ENCODE data around the gene GIT1.

GIT1 gene

DNA sequence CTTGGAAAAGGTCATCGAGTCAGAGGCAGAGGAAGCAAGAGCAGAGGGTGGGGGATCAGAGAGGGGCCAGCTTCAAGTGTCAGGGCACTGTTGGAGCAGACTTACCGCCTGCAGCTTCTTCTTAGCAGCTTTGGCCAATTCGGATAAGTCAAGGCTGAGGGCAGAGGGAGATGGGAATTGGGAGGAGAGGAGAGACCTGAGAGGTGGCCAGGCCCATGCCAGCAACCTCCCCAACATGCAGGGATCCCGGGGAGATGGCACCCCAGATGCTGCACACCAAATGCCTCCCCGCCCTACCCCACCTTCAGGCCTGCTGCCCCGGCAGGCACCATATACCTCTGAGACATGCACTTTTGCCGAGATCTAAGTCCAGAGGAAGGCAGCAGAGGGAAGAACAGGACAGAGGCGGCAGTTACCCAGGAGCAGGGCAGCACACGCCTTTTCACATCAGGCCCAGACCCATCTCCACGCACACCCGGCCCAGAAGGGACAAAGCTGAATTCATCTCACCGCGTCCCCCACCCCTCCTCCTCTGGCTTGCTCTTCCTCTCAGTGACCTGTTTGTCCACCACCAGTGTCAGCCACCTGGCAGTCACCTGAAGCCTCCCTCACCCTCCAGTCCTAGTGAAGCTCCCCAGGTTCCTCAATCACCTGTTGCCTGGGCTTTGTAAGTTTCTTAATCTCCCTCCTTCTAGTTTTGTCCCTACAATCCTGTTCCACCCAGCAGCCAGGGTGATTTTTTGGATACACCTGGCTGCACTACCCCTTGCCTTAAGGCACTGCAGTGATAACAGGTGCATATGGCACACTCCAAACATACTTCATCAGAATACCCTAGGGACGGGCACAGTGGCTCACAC, 10.6 kb downstream of the GIT1 start:
- no peak for DNase-seq

DNA sequence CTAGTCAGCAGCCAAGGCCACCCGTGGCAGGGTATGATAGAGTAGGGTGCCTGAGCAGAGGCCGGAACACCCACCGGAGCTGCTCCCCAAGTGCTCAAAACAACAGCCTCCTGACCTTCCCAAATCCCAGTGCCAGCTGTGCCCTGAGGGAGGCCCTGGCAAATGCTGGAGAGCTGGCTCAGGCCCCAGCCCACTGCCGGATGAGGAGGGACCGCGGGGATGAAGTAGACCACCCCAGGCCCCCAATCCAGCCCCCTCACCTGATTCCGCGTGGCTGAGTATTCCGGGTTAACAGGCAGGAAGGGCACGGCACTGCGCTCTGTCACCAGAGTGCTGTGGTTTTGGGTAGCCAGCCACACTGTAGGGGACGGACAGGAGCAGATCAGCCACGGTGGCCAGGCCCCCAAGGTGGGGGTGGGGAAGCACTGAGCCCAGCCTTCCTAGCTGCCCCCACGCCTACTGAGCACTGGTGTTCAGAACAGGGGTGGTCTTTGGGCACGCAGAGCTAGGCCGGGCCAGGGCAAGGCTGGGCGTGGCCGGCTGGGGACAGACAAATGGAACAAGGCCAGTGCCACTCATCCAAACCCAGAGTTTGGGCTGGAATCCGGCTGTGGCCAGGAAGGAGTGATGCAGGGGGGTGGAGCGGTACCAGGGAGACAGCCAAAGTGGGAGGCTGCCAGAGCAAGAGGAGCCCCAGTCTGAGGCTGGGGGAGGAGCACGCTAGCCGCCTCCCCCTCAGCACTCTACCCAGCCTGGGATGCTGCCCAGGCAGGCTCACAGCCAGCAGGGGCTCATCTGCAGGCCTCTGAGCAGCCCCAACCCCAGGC, 11.8 kb downstream of the GIT1 start:
- no peak for DNase-seq

DNA sequence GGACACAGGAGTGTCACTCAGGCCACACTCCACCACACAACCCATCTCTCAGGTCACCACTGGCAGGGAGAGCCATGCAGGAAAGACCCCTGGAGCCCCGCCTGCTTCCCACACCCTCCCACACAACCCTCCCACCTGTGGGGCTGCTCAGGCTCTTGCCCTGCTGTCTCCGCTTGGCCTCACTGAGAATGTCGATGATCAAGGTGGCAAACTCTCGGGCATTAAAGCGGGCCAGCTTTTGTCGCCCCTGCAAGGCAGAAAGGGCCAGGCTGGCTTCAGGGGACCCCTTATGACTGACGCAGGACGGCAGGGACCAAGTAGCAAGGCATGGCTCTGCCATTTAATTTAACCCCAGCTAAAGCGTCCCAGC, 12.5 kb downstream of the GIT1 start:
- no peak for DNase-seq

DNA sequence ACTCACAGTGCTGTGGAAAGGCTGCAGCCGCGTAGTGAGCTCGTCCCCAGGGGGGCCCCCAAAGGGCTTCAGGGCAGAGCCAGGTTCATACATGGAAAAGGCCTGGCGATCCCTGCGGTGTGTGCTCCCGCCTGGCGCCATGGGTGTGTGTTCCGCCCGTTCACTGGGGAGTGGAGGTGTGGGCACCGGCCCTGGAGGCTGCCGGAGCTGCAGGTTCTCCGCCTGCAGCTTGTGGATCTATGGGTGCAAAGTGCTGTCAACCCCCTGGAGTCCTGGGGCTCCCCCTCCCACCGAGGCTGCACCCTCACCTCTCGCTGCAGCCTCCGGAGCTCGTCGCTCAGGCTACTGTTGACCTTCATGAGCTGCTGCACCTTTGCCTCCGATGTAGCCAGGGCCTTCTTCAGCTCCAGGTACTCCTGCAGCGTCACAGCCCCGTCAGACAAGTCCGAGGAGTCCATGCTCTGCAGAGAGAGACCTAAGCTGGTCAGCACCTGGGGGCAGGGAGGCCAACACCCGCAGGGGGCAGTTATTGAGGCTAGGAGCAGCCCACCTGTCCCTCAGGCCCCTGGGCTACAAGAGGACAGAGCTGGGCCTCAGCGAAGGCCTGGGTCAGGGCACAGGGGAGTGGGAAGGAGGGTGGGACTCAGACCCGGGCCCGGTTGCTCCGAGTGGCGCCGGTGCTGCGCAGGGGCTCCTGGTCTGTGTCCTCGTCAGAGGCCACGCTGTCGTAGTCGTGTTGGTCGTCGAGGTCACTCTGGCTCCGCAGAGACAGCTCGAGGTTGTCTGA, 13.0 kb downstream of the GIT1 start:
- no peak for DNase-seq

DNA sequence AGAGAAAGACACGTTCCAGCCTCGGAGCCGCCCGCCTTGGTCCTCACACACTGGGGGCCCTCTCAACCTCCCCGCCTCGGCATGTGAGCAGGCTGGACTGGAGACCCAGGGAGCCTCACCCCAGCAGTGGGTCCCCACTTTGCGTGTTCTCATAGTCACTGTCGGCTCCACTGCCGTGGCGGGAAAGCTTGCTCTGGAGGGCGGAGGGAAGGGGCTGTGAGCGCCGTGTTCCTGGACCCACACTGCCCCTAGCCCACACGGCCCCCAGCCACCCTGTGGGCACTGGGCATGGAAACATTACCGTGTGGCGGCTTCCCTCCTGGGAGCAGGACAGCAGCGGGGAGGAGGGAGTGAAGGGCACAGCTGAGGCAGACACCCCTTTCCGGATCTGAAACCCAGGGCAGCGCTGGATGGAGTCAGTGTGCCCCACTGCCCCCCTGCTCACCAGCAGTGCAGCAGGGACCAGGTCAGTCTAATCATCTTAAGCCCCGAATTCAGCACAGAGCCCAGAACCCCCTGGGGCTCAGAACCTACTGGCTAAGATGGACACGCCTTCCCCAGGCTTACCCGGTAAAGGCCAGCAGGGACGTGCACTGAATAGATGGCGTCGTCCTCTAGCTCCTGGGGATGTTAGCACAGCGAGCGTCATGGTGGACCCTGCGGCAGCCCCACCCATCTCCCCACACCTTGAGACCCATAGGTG, 13.8 kb downstream of the GIT1 start:
- no peak for DNase-seq

DNA sequence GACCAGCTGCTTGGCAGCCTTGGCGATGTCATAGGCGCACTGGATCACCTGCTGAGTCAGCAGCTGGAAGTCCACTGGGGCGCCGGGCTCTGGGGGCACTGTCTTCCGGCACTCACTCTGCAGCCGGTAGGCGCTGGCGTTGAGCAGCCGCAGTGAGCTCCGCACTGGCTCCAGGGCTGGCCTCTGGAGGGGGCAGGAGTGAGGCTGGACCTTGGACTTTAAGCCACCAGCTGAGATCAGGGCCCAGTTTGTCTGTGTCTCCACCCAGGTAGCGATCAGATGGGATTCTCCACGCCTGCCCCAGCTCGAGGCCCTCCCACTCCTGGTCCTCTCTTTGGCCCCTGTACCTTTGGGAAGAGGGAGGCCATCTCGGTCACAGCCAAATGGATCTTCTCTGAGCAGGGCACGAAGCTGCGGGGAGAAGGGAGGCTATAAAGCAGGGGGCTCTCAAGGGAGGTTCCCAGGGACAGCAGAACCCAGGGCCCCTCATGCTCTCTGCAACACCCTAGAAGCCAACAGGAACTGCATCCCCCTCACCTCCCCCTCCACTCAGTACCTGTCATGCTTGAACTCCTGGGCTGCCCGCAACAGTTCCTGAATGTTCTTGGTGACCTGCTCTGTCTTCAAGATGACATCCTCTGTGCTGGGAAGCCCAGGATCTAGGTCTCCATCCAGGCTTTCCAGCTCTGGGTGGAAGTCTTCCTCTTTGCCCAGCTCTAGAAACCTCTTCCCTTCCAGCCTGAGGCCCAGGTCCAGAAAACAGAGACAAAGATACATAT, 14.5 kb downstream of the GIT1 start:
- DNase-seq: no peak

DNA sequence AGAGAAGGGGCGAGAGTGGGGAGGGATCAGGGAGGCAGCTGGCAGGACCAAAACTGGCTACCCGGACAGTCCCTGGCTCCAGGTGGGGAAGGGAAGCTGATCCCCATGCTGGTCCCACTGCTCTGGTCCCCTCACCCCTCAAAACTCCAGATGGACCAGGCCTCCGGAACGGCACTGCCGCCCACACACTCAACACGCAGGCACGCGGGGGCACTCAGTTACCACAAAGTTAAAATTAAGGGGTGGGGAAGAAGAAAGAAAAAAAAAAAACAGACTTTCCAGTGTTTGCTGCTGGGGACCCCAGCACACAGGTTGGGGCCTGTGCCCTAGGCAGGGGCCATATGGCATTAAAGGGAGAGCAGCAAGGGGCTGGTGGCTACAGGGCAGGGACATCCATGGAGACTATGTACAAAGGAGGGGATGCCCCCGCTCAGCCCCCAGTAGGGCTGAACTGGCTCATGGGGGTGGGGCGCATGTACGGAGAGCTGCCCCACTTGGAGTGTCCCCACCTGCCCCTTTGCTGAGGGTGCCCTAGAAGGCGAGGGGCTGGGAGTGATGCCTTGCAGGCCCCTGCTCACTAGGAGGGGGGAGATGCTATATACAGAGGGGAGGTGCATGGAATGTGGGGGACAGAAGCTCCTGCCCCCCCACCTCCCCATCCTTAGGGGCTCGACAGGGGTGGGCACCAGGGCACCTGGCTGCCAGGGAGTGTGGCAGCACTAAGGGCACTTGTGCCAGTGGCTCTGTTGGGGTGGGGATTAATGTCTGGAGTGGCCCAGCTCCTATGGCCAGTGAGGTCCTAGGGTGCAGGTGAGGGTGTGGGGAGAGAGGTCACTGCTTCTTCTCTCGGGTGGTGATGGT, 15.3 kb downstream of the GIT1 start:
- no peak for DNase-seq

DNA sequence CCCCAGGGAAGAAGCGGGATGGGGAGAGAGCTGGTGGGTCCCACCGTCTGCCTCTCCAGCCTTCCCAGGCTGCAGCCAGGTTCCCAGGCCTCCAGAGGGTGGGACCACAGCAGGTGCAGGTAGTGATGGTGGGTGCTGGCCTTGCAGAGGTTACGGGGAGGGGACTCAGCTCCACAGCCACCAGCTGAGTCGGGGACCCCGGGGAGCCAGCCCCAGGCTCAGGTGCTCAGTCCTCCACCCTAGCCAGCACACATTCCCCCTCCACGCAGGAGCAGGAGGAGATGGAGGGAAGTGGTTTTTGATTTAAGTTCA, 15.9 kb downstream of the GIT1 start:
- no peak for DNase-seq

DNA sequence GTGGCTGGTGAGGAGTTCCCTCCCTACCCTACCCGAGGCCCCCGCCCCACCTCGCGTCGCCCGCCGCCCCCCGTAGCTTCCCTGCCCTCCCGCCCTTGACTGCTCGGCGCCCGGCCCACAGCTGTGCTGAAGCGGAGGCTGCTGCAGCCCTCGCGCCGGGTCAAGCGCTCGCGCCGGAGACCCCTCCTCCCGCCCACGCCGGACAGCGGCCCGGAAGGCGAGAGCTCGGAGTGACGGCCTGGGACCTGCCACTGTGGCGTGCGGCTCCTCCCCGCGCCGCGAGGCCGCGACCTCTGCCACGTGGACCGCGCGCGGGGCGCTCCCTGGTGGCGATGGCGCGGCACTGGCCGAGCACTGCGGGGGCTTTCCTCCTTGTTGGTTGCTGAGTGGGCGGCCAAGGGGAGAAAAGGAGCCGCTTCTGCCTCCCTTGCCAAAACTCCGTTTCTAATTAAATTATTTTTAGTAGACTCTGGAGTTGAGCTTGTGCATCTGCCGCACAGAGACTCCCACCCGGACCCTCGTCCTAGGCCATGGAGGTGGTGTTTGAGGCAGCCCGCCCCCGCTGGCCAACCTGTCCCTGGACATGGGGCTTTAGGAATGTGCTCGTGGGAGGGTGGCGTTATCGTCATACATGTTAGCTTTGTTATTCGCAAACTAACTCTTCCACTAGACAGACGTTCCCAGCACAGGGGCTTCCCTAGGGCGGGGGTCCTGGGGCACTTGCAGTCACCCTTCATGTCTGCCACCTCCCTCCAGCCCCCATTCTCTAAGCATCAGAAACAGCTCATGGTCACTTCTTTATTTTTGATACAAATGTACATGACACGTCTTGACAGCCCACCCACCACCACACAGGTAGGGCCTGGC, 16.5 kb downstream of the GIT1 start:
- DNase-seq: peak in 2 of 6 experiments; percentile 11 to 14

DNA sequence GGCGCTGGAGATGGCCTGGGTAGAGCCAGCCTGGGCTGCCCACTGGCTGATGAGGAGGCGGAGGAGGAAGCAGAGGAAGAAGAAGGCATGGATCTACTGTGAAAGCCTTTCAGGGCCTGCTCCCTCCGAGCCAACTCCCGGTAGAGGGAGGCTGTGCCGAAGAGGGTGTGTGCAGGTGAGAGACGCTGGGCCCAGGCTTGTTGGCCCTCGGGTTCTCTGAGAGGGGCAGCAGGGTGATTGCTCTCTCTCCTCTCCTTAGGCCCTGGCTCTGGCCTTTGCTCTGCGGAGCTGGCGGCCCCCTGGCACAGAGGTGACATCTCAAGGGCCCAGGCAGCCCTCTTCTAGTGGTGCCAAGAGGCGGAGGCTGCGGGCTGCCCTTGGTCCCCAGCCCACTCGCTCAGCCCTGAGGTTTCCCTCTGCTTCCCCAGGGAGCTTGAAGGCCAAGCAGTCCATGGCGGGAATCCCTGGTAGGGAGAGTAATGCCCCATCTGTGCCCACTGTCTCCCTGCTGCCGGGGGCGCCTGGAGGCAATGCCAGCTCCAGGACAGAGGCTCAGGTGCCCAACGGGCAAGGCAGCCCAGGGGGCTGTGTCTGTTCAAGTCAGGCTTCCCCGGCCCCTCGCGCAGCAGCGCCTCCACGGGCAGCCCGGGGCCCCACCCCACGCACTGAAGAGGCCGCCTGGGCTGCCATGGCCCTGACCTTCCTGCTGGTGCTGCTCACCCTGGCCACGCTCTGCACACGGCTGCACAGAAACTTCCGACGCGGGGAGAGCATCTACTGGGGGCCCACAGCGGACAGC, 17.4 kb downstream of the GIT1 start:
- no peak for DNase-seq

DNA sequence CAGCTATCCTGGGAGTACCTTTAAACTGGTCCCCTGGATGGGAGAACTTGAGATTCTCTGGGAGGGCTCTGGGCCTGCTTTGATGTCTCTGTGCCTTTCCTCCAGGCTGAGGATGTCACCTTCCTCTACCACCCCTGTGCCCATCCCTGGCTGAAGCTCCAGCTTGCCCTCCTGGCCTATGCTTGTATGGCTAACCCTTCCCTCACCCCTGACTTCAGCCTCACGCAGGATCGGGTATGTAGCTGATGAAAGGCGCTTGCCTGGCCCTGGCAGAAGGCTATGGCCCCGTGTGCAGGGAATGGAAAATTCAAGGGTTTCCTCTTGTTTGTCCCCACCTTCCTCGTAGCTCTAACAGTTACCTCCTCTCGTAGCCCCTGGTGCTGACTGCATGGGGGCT, 18.0 kb downstream of the GIT1 start:
- DNase-seq: no peak

DNA sequence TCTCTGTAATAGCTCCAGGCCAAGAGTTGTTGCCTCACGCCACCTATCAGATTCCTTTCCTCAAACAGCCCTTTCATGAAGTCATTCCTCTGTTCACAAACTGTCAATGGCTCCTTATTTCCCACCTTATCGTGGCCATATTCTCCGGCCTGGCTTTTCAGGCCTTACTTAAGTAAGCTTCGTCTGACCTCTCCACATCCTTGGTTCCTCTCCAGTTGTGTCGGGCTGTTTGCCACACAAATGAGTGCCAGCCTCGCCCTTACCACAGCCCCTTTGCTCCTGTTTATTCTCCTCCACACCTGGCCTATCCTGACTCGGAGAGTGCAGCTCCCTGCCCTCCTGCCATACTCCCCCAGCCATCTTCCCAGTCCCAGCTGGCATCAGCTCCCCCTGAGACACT, 18.9 kb downstream of the GIT1 start:
- no peak for DNase-seq

DNA sequence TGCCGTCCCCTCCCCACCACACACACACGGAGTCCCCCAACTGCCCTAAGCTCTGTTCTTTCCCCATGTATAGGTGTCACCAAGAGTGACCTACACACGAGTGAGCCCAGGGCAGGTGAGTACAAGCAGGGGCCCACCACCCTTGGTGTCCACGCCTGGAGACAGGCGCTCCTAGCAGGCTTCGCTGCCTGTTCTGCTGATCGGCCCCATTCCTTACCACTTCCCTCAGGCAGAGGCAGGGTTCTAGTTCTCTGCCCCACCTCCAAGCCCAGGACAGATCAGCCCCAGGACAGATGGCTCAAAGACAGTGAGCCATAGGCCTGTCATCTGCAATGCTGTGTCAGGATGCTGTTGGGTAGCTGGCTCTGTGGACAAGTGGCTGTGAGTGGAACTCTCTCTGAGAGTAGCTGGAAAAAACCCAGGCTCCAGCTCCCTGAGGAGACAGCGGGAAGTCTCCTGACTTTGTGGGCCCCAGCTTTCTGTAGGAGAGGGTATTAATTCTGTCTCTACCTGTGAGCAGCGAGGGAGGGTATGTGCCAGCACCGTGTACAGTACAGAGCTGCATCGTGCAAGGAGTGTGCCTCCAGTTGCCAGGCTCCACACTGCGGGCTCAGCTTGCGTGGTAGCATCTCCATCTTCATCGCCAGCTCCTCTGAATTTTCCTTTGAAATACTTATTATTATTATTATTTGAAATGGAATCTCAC, 20.1 kb downstream of the GIT1 start:
- DNase-seq: peak in 1 of 6 experiments; percentile 25

DNA sequence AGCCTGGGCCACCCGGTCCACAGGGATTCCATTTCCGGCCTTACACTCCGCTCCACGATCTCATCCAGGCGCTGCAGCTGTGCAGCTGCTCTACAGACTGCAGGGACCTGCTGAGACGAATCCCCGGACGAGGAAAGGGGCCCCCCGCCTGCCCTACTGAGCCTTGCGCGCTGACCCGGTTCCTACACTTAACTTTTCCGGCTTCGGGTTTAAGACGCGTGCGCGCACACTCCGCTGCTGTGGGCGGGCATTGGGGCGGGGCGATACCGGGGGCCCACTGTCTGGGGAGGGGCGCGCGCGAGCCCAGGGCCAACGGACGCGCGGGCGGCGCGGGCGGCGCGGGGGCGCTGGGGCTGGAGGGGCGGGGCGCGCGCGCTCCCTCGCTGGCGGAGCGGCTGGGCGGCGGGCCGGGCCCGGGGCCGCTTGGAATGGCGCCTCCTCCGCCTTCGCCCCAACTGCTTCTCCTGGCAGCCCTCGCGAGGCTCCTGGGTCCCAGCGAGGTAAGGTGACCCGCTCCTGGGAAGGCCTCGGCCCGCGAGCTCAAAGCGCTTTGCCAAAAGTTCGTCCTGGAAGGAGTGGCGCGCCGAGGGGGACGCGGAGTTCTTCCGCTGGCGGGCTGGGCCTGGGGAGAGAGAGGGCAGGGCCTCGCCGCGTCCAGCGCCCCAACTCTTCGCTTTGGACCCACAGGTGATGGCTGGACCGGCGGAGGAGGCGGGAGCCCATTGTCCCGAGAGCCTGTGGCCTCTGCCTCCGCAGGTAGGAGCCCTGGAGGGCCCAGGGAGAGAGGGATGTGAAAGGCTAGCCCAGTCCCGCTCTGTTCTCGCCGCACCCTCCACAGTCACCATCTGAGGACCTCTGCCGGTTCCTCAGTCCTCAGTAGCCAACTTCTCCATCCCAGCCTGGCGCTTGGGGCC, 20.9 kb downstream of the GIT1 start, which contains the start of gene TP53I13:
Gene TP53I13 (plus strand): TSS at position 371 of the 914 bp plus-strand sequence. CDS start 58 bp downstream, at position 429.
- DNase-seq: peak; percentile 73 to 89 (median 85)

DNA sequence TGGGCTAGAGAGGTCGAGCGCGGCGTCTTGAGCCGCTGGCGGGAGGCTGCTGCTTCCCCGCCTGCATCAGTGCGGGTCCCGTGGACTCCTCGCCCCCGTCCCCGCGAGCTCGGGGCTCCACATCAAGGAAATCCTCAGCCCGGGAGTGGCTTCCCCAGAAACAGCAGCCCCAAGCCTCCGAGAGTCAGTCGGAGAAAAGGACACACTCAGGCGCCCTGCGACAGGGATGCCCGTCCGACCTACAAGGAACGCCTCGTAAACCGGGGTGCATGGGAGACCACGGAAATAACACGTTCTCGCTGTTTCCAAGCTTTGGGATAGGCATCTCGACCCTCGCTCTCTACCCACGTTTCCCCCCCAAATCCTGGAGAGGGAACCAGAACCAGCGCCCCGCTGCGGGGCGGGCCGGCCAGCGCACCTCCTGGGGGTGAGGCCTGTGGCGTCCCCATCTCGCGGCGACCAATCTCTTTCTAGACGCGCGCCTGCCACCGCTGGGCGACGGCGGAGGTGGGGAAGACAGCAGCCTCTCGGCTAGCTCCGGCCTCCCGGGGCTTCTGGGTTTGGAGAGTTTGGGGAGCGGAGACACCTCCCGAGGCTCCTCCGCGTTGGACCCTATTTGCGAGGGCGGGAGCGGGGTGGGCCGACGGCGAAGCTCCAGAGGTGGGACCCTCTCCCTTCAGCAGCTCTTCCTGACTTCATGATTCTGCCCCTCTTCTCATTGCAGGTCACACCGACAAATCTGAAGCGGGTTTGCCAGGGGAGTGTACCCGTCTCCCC, 21.7 kb downstream of the GIT1 start:
- peak; percentile 44 to 74 (median 68) for DNase-seq

DNA sequence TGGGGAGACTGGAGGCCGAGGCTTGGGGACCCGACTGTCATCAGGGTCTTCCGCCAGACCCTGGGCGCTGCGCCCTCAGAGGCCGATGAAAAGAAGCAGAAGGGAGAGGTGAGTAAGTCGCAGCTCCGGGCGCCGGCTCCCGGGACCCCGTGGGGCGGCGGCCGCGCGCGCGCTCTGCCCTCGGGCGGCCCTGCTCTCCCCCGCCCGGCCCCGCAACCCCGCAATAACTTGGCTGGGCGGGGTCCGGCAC, 22.2 kb downstream of the GIT1 start:
- no peak for DNase-seq

All from stimulated activated naive CD4-positive, alpha-beta T cell (primary cell).